C4-2B (cell line): ENCODE data around the gene GPANK1.

Experiments used
- CTCF ChIP-seq: fragments of 450-650 bp; conservative IDR thresholded peaks from 2 replicates; pipeline ENCODE4 v1.5.1; 2017; ENCODE audit warnings: mild to moderate bottlenecking
- ZFX ChIP-seq: fragments of 450-650 bp; IDR thresholded peaks from 2 replicates; pipeline ENCODE4 v1.6.1; 2017

- TF ChIP-seq CTCF: no peak
- TF ChIP-seq ZFX: no peak
These were observed 30.7 kb downstream of the GPANK1 start for GRCh38 chr6:31634131-31634530.
